ENCODE results near the gene LCP1. TPM values are rescaled to one million over a fixed set of nuclear protein-coding genes. Genes with fewer than 3 reads are reported as not detected.

LCP1 gene
- total and polyA plus RNA-seq, 9 of the 15 experiments (the other 6 are each of a cell fraction or from before 2014, with no cell fraction given), result 83.0 to 255 (median 163) TPM

DNA sequence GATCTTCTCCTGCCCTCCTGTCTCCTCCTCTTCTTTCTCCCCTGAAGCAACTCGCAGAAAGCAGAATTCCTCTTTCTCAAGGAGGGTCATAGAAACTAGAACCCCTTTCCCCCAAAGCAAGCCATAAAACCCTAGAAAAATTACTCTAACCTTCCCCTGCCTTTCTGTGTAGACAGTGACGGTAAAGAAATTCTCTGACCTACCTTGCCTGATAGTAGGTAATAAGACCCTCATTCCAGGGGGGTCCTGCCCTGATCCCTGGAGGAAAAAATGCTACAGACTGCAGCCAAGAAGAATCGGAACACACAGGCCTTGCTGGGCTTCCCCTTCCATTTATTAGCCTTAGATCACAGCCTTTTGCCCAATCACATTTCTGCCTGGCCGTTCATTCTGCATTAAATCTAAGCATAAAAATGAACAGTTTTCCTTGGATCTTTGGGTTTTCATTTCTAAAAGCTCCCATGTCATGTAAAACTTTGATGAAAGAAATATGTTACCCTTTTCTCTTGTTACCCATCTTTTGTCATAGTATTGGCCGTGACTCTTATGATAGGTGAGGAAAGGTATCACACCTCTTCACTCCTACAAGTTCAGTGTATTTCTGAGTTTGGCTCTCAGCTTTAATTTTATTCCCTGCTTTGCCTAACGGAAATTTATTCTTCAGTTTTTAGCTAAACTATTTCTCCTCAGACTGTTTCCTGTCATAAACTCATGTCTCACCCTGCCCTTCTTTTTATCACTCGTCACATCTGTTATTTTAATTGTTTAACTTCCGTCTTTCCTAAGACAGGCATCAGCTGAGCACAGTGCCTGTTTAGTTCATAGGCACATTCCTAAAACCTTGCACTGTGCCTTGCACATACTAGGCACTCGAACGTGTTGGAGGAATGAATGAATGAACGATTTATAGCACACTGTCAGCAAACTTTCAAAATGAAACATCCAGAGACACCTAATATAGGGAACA is 56.7 kb downstream of the LCP1 start (continued):
- no peak for TF ChIP-seq RFX5 (IDR thresholded peaks at IDR 0.05; ENCODE audit: low read depth, low read length)
- TF ChIP-seq, protein P1, sequence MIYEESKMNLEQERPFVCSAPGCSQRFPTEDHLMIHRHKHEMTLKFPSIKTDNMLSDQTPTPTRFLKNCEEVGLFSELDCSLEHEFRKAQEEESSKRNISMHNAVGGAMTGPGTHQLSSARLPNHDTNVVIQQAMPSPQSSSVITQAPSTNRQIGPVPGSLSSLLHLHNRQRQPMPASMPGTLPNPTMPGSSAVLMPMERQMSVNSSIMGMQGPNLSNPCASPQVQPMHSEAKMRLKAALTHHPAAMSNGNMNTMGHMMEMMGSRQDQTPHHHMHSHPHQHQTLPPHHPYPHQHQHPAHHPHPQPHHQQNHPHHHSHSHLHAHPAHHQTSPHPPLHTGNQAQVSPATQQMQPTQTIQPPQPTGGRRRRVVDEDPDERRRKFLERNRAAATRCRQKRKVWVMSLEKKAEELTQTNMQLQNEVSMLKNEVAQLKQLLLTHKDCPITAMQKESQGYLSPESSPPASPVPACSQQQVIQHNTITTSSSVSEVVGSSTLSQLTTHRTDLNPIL (CRISPR knock-in tag; IDR thresholded peaks at IDR 0.05), result no peak
- no peak for TF ChIP-seq BRF2 (IDR thresholded peaks at IDR 0.05; ENCODE audit: borderline replicate concordance, insufficient read depth, insufficient read length)
- no peak for TF ChIP-seq HES1 (IDR thresholded peaks at IDR 0.05; ENCODE audit: low read depth)
- no peak for TF ChIP-seq HCFC1 (IDR thresholded peaks at IDR 0.05; ENCODE audit: low read depth, low read length)
- no peak for TF ChIP-seq HNRNPL (IDR thresholded peaks at IDR 0.05; ENCODE audit: low read depth, low read length)
- no peak for TF ChIP-seq MECOM (CRISPR knock-in tag; IDR thresholded peaks at IDR 0.05)
- TF ChIP-seq ZNF165 (CRISPR knock-in tag; IDR thresholded peaks at IDR 0.05; ENCODE audit: borderline replicate concordance), result no peak
- TF ChIP-seq HMGN3 (IDR thresholded peaks at IDR 0.05; ENCODE audit: borderline replicate concordance, extremely low read depth, insufficient read length, low read depth, low read length), result no peak
- TF ChIP-seq TEAD4 (IDR thresholded peaks at IDR 0.05; ENCODE audit: low read length), result peak; percentile 60; the same call in 1 of the 2 replicates
- no peak for TF ChIP-seq TEAD4 (CRISPR knock-in tag; IDR thresholded peaks at IDR 0.05; ENCODE audit: borderline replicate concordance)
- no peak for TF ChIP-seq STAT5A (IDR thresholded peaks at IDR 0.05; ENCODE audit: borderline replicate concordance, low read length)
- no peak for TF ChIP-seq ZNF277 (CRISPR knock-in tag; IDR thresholded peaks at IDR 0.05; ENCODE audit: borderline replicate concordance)
- TF ChIP-seq HDAC6 (IDR thresholded peaks at IDR 0.05; ENCODE audit: low read depth, low read length), result no peak
- no peak for TF ChIP-seq CHD1 (IDR thresholded peaks at IDR 0.05; ENCODE audit: low read length)
- TF ChIP-seq L3MBTL2 (IDR thresholded peaks at IDR 0.05), result 0 out of 2 replicates have a peak, but pooled peaks have one; percentile 22
- no peak for TF ChIP-seq SPI1 (IDR thresholded peaks at IDR 0.05; ENCODE audit: borderline replicate concordance, low read depth, low read length)
- TF ChIP-seq ZNF717 (CRISPR knock-in tag; IDR thresholded peaks at IDR 0.05), result no peak
- TF ChIP-seq CREM (IDR thresholded peaks at IDR 0.05; ENCODE audit: low read depth), result peak; percentile 27; the same call in 1 of the 2 replicates
- TF ChIP-seq RBFOX2 (IDR thresholded peaks at IDR 0.05; ENCODE audit: low read depth, low read length), result no peak
- TF ChIP-seq SIN3A (IDR thresholded peaks at IDR 0.05; ENCODE audit: borderline replicate concordance in 2 of 2, control insufficient read depth in 1 of 2, low read depth in 2 of 2, low read length in 2 of 2), result no peak; a peak in 1 of 4 replicates

Data from K562 (cell line).